GM23338 (cell line): Measurements from ENCODE around the gene HCK.

ENCODE experiments used
- EZH2 ChIP-seq: fragments of 200-600 bp; sonication (generic); IDR thresholded peaks from one replicate; pipeline ENCODE4 v1.8.0; 2017; ENCODE audit warnings: antibody characterized with exemption, mild to moderate bottlenecking, low read depth; ENCODE audit not compliant: unreplicated experiment
- JUNB ChIP-seq: IDR thresholded peaks from one replicate; pipeline ENCODE4 v1.6.1; 2016; ENCODE audit warnings: antibody characterized with exemption; ENCODE audit not compliant: unreplicated experiment
- NANOG ChIP-seq: IDR thresholded peaks from 2 replicates; pipeline ENCODE4 v1.6.1; 2016; ENCODE audit warnings: antibody characterized with exemption, borderline replicate concordance
- POLR2AphosphoS5 ChIP-seq: IDR thresholded peaks from 2 replicates; pipeline ENCODE4 v1.6.1; 2016; ENCODE audit warnings: antibody characterized with exemption, low read depth
- REST ChIP-seq: IDR thresholded peaks from one replicate; pipeline ENCODE4 v1.6.1; 2018; ENCODE audit warnings: antibody characterized with exemption; ENCODE audit not compliant: unreplicated experiment
- ZNF114 ChIP-seq: fragments of 250-450 bp; sonication (Bioruptor Pico); IDR thresholded peaks from 2 replicates; pipeline ENCODE4 v1.5.0; 2020; ENCODE audit warnings: mild to moderate bottlenecking, moderate library complexity
- TF ChIP-seq, protein P1 (sequence below), 2 experiments: fragments of 200-600 bp in 1 of 2; sonication (generic) in 1 of 2; conservative IDR thresholded peaks; 2 replicates each; pipeline versions ENCODE4 v1.5.1 to v1.6.1; 2016 to 2017; ENCODE audit warnings: antibody characterized with exemption in 2 of 2, low read depth in 2 of 2, mild to moderate bottlenecking in 2 of 2, moderate library complexity in 1 of 2

DNA sequence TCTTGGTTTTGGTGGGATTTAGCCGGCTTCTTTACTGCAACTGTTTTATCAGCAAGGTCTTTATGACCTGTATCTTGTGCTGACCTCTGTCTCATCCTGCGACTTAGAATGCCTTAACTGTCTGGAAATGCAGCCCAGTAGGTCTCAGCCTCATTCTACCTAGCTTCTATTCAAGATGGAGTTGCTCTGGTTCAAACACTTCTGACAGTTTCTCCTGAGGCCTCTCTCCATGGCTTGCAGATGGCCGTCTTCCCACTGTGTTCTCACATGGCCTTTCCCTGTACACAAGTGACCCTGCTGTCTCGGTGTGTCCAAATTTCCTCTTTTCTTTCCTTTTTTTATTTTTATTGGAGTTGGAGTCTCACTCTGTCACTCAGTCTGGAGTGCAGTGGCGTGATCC, 46.0 kb upstream of the HCK start:
- TF ChIP-seq, protein P1, sequence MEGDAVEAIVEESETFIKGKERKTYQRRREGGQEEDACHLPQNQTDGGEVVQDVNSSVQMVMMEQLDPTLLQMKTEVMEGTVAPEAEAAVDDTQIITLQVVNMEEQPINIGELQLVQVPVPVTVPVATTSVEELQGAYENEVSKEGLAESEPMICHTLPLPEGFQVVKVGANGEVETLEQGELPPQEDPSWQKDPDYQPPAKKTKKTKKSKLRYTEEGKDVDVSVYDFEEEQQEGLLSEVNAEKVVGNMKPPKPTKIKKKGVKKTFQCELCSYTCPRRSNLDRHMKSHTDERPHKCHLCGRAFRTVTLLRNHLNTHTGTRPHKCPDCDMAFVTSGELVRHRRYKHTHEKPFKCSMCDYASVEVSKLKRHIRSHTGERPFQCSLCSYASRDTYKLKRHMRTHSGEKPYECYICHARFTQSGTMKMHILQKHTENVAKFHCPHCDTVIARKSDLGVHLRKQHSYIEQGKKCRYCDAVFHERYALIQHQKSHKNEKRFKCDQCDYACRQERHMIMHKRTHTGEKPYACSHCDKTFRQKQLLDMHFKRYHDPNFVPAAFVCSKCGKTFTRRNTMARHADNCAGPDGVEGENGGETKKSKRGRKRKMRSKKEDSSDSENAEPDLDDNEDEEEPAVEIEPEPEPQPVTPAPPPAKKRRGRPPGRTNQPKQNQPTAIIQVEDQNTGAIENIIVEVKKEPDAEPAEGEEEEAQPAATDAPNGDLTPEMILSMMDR (conservative IDR thresholded peaks at IDR 0.05; ENCODE audit: low read depth in 2 of 2) = no peak
- TF ChIP-seq REST = no peak
- TF ChIP-seq POLR2AphosphoS5 = no peak
- TF ChIP-seq EZH2 = no peak
- TF ChIP-seq NANOG = no peak
- TF ChIP-seq ZNF114 (CRISPR knock-in tag) = no peak
- no peak for TF ChIP-seq JUNB
